Hypothalamus (tissue), 51 donors: ENCODE measurements around the gene SPG7.
"Not testable (repeated sequence)": the region's sequence is repeated elsewhere in the genome, so short reads cannot be mapped to it uniquely, and the experiment has no call there.

Source experiments
- DNase-seq, 51 donors: peaks; one replicate each; lab custom pipeline; 2025; lab: John Stamatoyannopoulos, UW

The SPG7 gene

GRCh38 chr16:89507834-89508590 lies at the start of gene SPG7:
Gene SPG7 (plus strand): TSS chr16:89508403. CDS start chr16:89508418, 15 bp downstream.
- peak in 50 of 51 donors; percentile 38 to 90 (median 74) for DNase-seq

- no peak for DNase-seq
Observed at GRCh38 chr16:89458551-89458950, 49.7 kb upstream of the SPG7 start.

DNA sequence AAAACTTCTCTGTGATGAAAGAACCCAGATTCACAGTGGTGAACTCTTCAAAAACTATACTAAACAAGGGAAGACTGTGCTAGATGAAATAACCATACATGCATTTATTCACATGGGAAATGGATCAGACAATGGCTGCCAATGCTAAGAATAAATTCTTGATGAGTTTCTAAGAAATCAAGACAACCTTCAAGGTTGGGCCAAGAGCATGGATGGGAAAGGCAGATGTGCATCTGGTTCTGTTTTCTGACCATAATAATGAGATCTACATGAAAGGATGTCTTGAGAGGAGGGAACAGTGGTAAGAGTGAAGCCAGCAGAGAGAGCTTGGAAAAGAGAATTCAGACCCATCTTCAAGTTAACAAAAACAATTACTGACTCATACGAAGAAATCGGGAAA lies 49.2 kb upstream of the SPG7 start:
- DNase-seq, result no peak

DNA sequence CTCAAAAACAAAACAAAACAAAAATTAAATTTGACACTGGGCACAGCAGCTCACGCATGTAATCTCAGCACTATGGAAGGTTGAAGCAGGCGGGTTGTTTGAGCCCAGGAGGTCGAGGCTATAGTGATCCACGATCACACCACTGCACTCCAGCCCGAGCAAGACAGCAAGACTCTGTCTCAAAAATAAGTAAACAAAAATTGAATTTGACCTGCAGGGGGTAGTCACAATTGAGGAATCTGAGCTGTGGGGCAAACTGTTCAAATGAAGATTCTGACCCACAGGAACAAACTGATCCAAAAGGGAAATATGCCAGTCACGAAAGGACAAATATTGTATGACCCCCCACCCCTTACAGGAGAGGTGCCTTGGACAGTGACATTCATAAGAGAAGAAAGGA lies 47.6 kb upstream of the SPG7 start:
- DNase-seq, result no peak

DNA sequence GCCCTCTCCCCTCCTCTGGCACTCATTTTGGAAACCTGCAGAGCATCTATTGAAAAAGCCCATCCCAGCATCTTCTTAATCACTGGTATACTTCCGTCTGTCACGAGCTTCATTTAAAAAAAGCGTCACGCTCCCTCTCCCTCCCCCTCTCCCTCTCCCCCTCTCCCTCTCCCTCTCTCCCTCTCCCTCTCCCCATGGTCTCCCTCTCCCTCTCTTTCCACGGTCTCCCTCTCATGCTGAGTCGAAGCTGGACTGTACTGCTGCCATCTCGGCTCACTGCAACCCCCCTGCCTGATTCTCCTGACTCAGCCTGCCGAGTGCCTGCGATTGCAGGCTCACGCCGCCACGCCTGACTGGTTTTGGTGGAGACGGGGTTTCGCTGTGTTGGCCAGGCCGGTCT lies 46.3 kb upstream of the SPG7 start:
- DNase-seq, result not testable (repeated sequence)

DNA sequence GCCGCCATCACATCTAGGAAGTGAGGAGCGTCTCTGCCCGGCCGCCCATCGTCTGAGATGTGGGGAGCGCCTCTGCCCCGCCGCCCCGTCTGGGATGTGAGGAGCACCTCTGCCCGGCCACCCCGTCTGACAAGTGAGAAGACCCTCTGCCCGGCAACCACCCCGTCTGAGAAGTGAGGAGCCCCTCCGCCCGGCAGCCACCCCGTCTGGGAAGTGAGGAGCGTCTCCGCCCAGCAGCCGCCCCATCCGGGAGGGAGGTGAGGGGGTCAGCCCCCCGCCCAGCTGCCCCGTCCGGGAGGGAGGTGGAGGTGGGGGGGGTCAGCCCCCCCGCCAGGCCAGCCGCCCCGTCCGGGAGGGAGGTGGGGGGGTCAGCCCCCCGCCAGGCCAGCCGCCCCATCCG lies 45.6 kb upstream of the SPG7 start:
- not testable (repeated sequence) for DNase-seq

GRCh38 chr16:89463312-89463711 lies 44.9 kb upstream of the SPG7 start:
- DNase-seq, result not testable (repeated sequence)

DNA sequence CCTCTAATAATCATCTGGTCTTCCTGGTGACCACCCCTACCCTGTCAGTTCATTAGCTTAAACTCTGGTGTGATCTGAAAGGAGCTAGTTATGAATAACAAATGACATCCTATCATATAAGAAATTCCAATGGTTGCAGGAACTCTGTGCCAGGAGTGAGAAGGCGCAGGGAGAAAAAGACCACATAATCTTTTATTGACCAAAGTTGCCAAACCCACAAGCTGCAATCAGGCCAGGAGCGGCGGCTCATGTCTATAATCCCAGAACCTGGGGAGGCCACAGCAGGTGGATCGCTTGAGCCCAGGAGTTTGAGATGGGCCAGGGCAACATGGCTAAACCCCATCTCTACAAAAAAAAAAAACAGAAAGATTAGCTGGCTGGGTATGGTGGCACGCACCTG lies 41.3 kb upstream of the SPG7 start:
- DNase-seq, result no peak

DNA sequence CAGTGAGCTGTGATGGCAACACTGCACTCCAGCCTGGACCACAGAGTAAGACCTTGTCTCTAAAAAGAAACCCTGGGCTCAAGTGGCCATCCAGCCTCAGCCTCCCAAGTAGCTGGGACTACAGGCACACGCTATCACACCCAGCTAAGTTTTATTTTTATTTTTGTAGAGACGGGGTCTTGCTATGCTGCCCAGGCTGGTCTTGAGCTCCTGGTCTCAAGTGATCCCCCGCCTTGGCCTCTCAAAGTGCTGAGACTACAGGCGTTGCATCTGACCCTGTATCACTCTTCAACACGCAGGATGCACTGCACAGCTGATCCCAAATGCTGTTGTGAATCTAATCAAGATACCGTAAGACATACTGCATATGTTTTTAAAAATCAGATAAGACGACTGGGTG lies 40.8 kb upstream of the SPG7 start:
- no peak for DNase-seq

GRCh38 chr16:89472711-89473075 lies 35.5 kb upstream of the SPG7 start:
- DNase-seq, result no peak

- DNase-seq, result no peak
Observed at GRCh38 chr16:89473136-89473712, 35.0 kb upstream of the SPG7 start.

GRCh38 chr16:89473791-89474414 lies 34.3 kb upstream of the SPG7 start:
- no peak for DNase-seq

- peak in 2 of 51 donors; percentile 7 to 14 for DNase-seq
Observed at GRCh38 chr16:89475144-89475543, 33.1 kb upstream of the SPG7 start.

GRCh38 chr16:89476379-89476778 lies 31.8 kb upstream of the SPG7 start:
- no peak for DNase-seq

DNA sequence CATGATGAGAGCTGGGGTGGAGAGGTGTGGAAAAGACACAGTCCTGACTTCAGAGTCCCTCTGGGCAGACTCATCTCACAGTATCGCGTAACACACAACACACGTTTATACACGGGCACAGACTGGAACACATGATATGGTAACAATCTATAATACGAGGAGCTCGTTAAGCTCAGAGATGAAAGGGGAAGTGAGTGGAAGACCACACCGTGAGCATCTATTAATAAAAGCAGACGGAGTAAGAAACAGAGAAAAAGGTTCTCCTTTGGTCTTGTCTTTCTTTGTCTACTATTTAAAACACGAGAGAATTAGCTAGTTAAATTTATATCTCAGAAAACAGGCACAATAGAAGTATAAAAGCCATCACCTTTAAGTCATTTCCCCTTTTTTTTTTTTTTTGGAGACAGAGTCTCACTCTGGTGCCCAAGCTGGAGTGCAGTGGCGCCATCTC lies 31.4 kb upstream of the SPG7 start:
- no peak for DNase-seq

- no peak for DNase-seq
Observed at GRCh38 chr16:89478576-89479221, 29.5 kb upstream of the SPG7 start.

DNA sequence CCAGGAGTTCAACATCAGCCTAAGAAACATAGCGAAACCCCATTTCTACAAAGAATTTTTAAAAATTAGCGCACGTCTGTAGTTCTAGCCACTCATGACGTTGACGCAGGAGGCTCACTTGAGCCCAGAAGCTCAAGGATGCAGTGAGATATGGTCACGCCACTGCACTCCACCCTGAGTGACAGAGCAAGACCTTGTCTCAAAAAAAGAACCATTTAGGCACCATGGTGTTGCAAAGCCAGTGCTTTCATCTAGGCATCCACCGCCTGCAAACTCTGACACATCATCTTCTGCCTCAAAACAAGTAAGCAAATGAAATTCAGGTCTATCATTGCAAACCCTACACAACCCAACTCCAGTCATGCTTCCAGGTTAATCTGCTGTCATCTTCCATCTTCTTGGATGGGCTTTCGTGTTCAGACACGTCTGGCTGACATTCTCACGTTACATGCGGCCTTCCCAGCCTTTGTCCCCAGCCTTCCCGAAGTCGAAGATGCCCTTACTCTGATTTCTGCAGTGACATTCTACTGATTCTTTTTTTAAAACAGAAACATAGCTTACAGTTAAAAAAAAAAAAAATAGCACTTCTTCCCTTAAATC lies 26.7 kb upstream of the SPG7 start:
- no peak for DNase-seq

DNA sequence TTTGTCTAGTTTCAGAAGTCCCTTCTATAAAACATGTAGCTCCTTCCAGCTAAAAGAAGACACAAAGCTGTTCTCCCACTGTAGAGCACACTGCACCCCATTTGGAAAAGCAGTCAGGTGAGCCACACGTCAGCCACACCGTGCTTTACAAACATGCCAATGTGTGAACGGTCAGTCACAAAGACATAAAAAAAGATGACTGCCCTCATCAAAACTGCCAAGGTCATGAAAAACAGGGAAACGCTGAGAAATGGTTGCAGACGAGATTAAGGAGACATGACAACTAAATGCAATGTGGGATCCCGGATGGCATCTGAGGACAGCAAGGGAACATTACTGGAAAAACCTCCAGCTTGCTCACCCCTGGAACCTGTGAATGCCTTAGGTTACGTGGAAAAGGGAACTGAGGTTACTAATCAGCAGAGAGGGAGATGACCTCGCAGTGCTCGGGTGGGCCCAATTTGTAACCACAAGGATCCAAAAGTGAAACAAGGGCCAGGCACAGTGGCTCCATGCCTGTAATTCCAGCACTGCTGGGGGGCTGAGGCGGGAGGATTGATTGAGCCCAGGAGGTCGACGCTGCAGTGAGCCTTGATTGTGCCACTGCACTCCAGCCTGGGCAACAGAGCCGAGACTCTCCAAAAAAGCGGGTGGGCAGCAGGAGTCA lies 25.9 kb upstream of the SPG7 start:
- no peak for DNase-seq

DNA sequence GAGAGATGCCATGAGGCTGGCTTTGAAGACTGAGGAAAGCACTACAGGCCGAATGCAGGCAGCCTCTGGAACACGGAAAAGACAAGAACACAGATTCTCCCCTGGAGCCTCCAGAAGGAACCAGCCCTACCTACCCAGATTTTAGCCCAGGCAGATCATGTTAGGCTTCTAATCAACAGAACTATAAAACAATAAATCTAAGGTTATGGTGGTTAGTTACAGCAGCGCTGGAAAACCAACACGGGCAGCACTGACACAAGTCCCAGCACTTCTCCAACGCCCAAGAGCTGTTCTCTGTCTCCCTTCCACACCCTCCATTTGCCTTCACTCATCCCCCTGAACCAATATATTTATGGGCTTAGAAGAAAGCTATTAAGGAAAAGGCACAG lies 25.4 kb upstream of the SPG7 start:
- DNase-seq, result no peak

- no peak for DNase-seq
Observed at GRCh38 chr16:89484041-89484501, 24.1 kb upstream of the SPG7 start.
